SJSA1 (cell line): ENCODE measurements around the gene VWA3A. TPM values are rescaled to one million over a fixed set of nuclear protein-coding genes. Genes with fewer than 3 reads are reported as not detected.
"Not testable (repeated sequence)": the region's sequence is repeated elsewhere in the genome, so short reads cannot be mapped to it uniquely, and the experiment has no call there.

ENCODE experiments used
- DNase-seq, 2 experiments: peaks; one replicate each; pipeline ENCODE4 v3.0.0-alpha.2; 2015 to 2020; ENCODE audit warnings: low spot score in 2 of 2, low read depth in 1 of 2
- H3K27ac ChIP-seq: fragments of 250-450 bp; sonication (Bioruptor Pico); 2 replicates; pipeline ENCODE4 v1.5.1; 2020; ENCODE audit warnings: mild to moderate bottlenecking, moderate library complexity
- H3K27me3 ChIP-seq: fragments of 250-450 bp; sonication (Bioruptor Pico); replicated peaks from 2 replicates; pipeline ENCODE4 v1.5.1; 2020; ENCODE audit warnings: mild to moderate bottlenecking, moderate library complexity
- H3K36me3 ChIP-seq: fragments of 250-450 bp; sonication (Bioruptor Pico); 2 replicates; pipeline ENCODE4 v1.5.1; 2020; ENCODE audit warnings: mild to moderate bottlenecking
- H3K4me1 ChIP-seq: fragments of 250-450 bp; sonication (Bioruptor Pico); replicated peaks from 2 replicates; pipeline ENCODE4 v1.6.1; 2021; ENCODE audit warnings: mild to moderate bottlenecking
- H3K4me3 ChIP-seq: fragments of 250-450 bp; sonication (Bioruptor Pico); 2 replicates; pipeline ENCODE4 v1.5.1; 2020; ENCODE audit warnings: mild to moderate bottlenecking
- H3K9me3 ChIP-seq: fragments of 250-450 bp; sonication (Bioruptor Pico); replicated peaks from 2 replicates; pipeline ENCODE4 v1.5.1; 2020; ENCODE audit warnings: mild to moderate bottlenecking
- total RNA-seq: library from RNA; depleted of rRNA; stranded (reverse); fragments of >200 nt; shearing (Covaris generic); gene quantifications from 2 replicates; pipeline ENCODE4 v1.2.3, GENCODE V29; 2014

The VWA3A gene
- total RNA-seq, 1 experiment from 2014 or later, result not detected

GRCh38 chr16:22099256-22099975 lies 7.1 kb downstream of the VWA3A start:
- no peak for DNase-seq
- H3K4me1 ChIP-seq, result no peaks in the 10 kb centered on the region
- no peak overlapping the region for H3K4me3 ChIP-seq
- no peaks in the 10 kb centered on the region for H3K9me3 ChIP-seq
- no peak overlapping the region for H3K27ac ChIP-seq
- H3K36me3 ChIP-seq, result no peaks in the 10 kb centered on the region
- no peaks in the 10 kb centered on the region for H3K27me3 ChIP-seq

GRCh38 chr16:22103441-22103840 lies 11.1 kb downstream of the VWA3A start:
- H3K27me3 ChIP-seq, result peaks cover 7% of the 10 kb centered on the region
- H3K36me3 ChIP-seq, result no peaks in the 10 kb centered on the region
- H3K9me3 ChIP-seq, result no peaks in the 10 kb centered on the region
- H3K4me3 ChIP-seq, result no peak overlapping the region
- no peak for DNase-seq
- no peak overlapping the region for H3K27ac ChIP-seq
- no peaks in the 10 kb centered on the region for H3K4me1 ChIP-seq

GRCh38 chr16:22109258-22109898 lies 17.0 kb downstream of the VWA3A start:
- H3K27ac ChIP-seq, result no peak overlapping the region
- H3K9me3 ChIP-seq, result no peaks in the 10 kb centered on the region
- H3K27me3 ChIP-seq, result peaks cover 30% of the 10 kb centered on the region
- H3K4me1 ChIP-seq, result no peaks in the 10 kb centered on the region
- no peak for DNase-seq
- no peaks in the 10 kb centered on the region for H3K36me3 ChIP-seq
- no peak overlapping the region for H3K4me3 ChIP-seq

GRCh38 chr16:22111629-22112028 lies 19.3 kb downstream of the VWA3A start:
- H3K27ac ChIP-seq, H3K4me1 ChIP-seq, H3K4me3 ChIP-seq, DNase-seq, H3K36me3 ChIP-seq, H3K9me3 ChIP-seq: not testable (repeated sequence)
- H3K27me3 ChIP-seq, result peaks cover 31% of the 10 kb centered on the region

- Histone ChIP-seq H3K4me3 (no peak overlapping the region), H3K4me1 (no peaks in the 10 kb centered on the region), H3K9me3 (no peaks in the 10 kb centered on the region), H3K27ac (no peak overlapping the region), H3K27me3 (peaks cover 5% of the 10 kb centered on the region), H3K36me3 (no peaks in the 10 kb centered on the region)
- DNase-seq, result no peak
These were observed 23.9 kb downstream of the VWA3A start for GRCh38 chr16:22116095-22116700.

- H3K9me3 ChIP-seq, result no peaks in the 10 kb centered on the region
- H3K4me1 ChIP-seq, result no peaks in the 10 kb centered on the region
- DNase-seq, result no peak
- H3K4me3 ChIP-seq, result no peak overlapping the region
- H3K27me3 ChIP-seq, result 0 out of 2 replicates have a peak, but pooled peaks cover 5% of the 10 kb centered on the region
- H3K36me3 ChIP-seq, result no peaks in the 10 kb centered on the region
- H3K27ac ChIP-seq, result no peak overlapping the region
These were observed 25.3 kb downstream of the VWA3A start for GRCh38 chr16:22117609-22118008.

- DNase-seq, result no peak
- no peaks in the 10 kb centered on the region for H3K4me1 ChIP-seq
- no peak overlapping the region for H3K4me3 ChIP-seq
- no peaks in the 10 kb centered on the region for H3K27me3 ChIP-seq
- no peaks in the 10 kb centered on the region for H3K36me3 ChIP-seq
- no peaks in the 10 kb centered on the region for H3K9me3 ChIP-seq
- no peak overlapping the region for H3K27ac ChIP-seq
These were observed 28.1 kb downstream of the VWA3A start for GRCh38 chr16:22120440-22120839.

- Histone ChIP-seq H3K4me3 (no peak overlapping the region), H3K4me1 (no peaks in the 10 kb centered on the region), H3K36me3 (no peaks in the 10 kb centered on the region), H3K9me3 (no peaks in the 10 kb centered on the region), H3K27me3 (no peaks in the 10 kb centered on the region), H3K27ac (no peak overlapping the region)
- DNase-seq, result no peak
These were observed 29.9 kb downstream of the VWA3A start for GRCh38 chr16:22122239-22122638.

- H3K27me3 ChIP-seq, result no peaks in the 10 kb centered on the region
- no peak for DNase-seq
- no peaks in the 10 kb centered on the region for H3K36me3 ChIP-seq
- no peak overlapping the region for H3K27ac ChIP-seq
- no peaks in the 10 kb centered on the region for H3K4me1 ChIP-seq
- no peak overlapping the region for H3K4me3 ChIP-seq
- H3K9me3 ChIP-seq, result no peaks in the 10 kb centered on the region
These were observed 30.8 kb downstream of the VWA3A start for GRCh38 chr16:22123146-22123545.

GRCh38 chr16:22123759-22124490 lies 31.6 kb downstream of the VWA3A start:
- 0 out of 2 replicates have a peak, but pooled peaks cover 3% of the 10 kb centered on the region for H3K9me3 ChIP-seq
- H3K4me1 ChIP-seq, result no peaks in the 10 kb centered on the region
- no peak overlapping the region for H3K4me3 ChIP-seq
- no peak overlapping the region for H3K27ac ChIP-seq
- no peaks in the 10 kb centered on the region for H3K36me3 ChIP-seq
- no peaks in the 10 kb centered on the region for H3K27me3 ChIP-seq
- DNase-seq, result no peak

GRCh38 chr16:22124583-22125284 lies 32.4 kb downstream of the VWA3A start:
- Histone ChIP-seq H3K4me1 (no peaks in the 10 kb centered on the region), H3K27me3 (no peaks in the 10 kb centered on the region), H3K27ac (no peak overlapping the region), H3K36me3 (no peaks in the 10 kb centered on the region), H3K9me3 (0 out of 2 replicates have a peak, but pooled peaks cover 3% of the 10 kb centered on the region), H3K4me3 (no peak overlapping the region)
- DNase-seq, result no peak

- no peak overlapping the region for H3K27ac ChIP-seq
- H3K4me3 ChIP-seq, result no peak overlapping the region
- 0 out of 2 replicates have a peak, but pooled peaks cover 3% of the 10 kb centered on the region for H3K9me3 ChIP-seq
- no peaks in the 10 kb centered on the region for H3K4me1 ChIP-seq
- no peaks in the 10 kb centered on the region for H3K36me3 ChIP-seq
- DNase-seq, result no peak
- no peaks in the 10 kb centered on the region for H3K27me3 ChIP-seq
These were observed 33.8 kb downstream of the VWA3A start for GRCh38 chr16:22126037-22126558.

GRCh38 chr16:22128537-22128936 lies 36.2 kb downstream of the VWA3A start:
- not testable (repeated sequence) for DNase-seq

More at GRCh38 chr16:22128537-22128936, 36.2 kb downstream of the VWA3A start:
- H3K27ac ChIP-seq, H3K4me3 ChIP-seq, H3K27me3 ChIP-seq, H3K9me3 ChIP-seq, H3K4me1 ChIP-seq, H3K36me3 ChIP-seq: not testable (repeated sequence)
